HAP-1 (cell line): ENCODE results near the gene ADPRS.

ENCODE experiments used
- DNase-seq, 2 experiments: peaks; one replicate each; pipeline ENCODE4 v3.0.0-alpha.2; 2016 to 2020; ENCODE audit warnings: low spot score in 2 of 2
- H3K27me3 ChIP-seq: fragments of 250-450 bp; sonication (Bioruptor Pico); 2 replicates; pipeline ENCODE4 v1.5.1; 2020; ENCODE audit warnings: low read depth, mild to moderate bottlenecking, moderate library complexity
- H3K36me3 ChIP-seq: fragments of 250-450 bp; sonication (Bioruptor Pico); replicated peaks from 2 replicates; pipeline ENCODE4 v1.5.1; 2020; ENCODE audit warnings: mild to moderate bottlenecking
- H3K4me1 ChIP-seq: fragments of 250-450 bp; sonication (Bioruptor Pico); 2 replicates; pipeline ENCODE4 v1.5.1; 2020; ENCODE audit warnings: mild to moderate bottlenecking
- H3K4me3 ChIP-seq: fragments of 250-450 bp; sonication (Bioruptor Pico); 2 replicates; pipeline ENCODE4 v1.5.1; 2020; ENCODE audit warnings: mild to moderate bottlenecking, moderate library complexity
- H3K9me3 ChIP-seq: fragments of 250-450 bp; sonication (Bioruptor Pico); 2 replicates; pipeline ENCODE4 v1.5.1; 2020; ENCODE audit warnings: mild to moderate bottlenecking, moderate library complexity
- in situ Hi-C: fragments of 300-500 bp; cut with MboI; formaldehyde crosslinking; loops from 3 replicates; pipeline ENCODE4 v1.14.3; 2020; ENCODE audit warnings: low sequenced_read_pairs, inconsistent platforms, mixed read lengths

The ADPRS gene

GRCh38 chr1:36136535-36136934 lies 47.8 kb downstream of the ADPRS start:
- Histone ChIP-seq H3K4me1 (no peaks in the 10 kb centered on the region), H3K4me3 (no peak overlapping the region), H3K36me3 (peaks cover 31% of the 10 kb centered on the region), H3K27me3 (no peaks in the 10 kb centered on the region), H3K9me3 (no peaks in the 10 kb centered on the region)
- no peak for DNase-seq
- in situ Hi-C loops: no loop called here

DNA sequence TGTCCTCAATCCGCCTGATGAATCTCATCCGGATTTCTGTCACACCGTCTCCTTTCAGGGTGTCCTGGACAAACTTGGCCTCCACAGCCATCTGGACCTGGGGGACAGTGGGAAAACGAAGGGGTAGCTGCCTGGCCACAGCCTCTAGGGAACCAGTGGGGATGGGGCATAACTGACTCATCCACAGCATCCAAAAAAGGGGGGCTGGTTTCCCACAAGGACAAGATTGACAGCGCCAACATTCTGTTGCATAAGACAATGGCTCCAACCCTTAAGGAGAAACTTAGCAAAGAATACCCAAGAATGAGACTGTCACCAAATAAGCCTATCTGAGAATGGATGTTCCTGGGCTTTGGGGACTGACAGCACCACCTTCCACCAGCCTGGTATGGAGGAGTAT lies 48.5 kb downstream of the ADPRS start:
- in situ Hi-C loops: no loop called here
- Histone ChIP-seq H3K4me3 (no peak overlapping the region), H3K36me3 (peaks cover 31% of the 10 kb centered on the region), H3K4me1 (no peaks in the 10 kb centered on the region), H3K27me3 (no peaks in the 10 kb centered on the region), H3K9me3 (no peaks in the 10 kb centered on the region)
- no peak for DNase-seq

GRCh38 chr1:36137776-36138175 lies 49.1 kb downstream of the ADPRS start:
- in situ Hi-C loops: no loop called here
- Histone ChIP-seq H3K9me3 (no peaks in the 10 kb centered on the region), H3K27me3 (no peaks in the 10 kb centered on the region), H3K36me3 (peaks cover 31% of the 10 kb centered on the region), H3K4me3 (no peak overlapping the region), H3K4me1 (no peaks in the 10 kb centered on the region)
- DNase-seq: no peak

GRCh38 chr1:36139521-36139920 lies 50.8 kb downstream of the ADPRS start:
- Histone ChIP-seq H3K36me3 (peaks cover 31% of the 10 kb centered on the region), H3K4me1 (no peaks in the 10 kb centered on the region), H3K4me3 (no peak overlapping the region), H3K9me3 (no peaks in the 10 kb centered on the region), H3K27me3 (no peaks in the 10 kb centered on the region)
- DNase-seq: no peak
- in situ Hi-C loops: no loop called here

DNA sequence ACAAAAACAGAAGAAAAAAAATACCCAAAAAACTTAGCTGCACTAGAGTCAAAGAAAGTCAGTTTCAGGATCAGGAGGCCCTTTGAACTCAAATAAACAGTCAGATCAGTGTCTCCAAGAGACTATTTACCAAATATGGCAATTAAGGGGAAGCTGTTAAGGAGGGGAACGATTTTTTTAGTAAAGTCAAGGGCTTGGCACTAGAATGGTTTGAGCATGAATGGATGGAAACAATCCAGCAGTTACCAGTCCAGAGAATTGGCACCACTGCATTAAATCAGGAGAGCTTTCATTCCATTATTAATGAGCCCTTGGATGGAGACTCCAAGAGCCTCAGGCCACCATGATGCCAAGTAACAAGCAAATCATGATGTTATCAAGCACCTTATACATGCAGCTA lies 53.4 kb downstream of the ADPRS start:
- DNase-seq: no peak
- no peaks in the 10 kb centered on the region for H3K9me3 ChIP-seq
- no peak overlapping the region for H3K4me3 ChIP-seq
- in situ Hi-C loops: no loop called here
- H3K27me3 ChIP-seq: no peaks in the 10 kb centered on the region
- H3K36me3 ChIP-seq: peaks cover 24% of the 10 kb centered on the region
- H3K4me1 ChIP-seq: no peaks in the 10 kb centered on the region

- H3K9me3 ChIP-seq: no peaks in the 10 kb centered on the region
- H3K4me1 ChIP-seq: no peaks in the 10 kb centered on the region
- in situ Hi-C loops: no loop called here
- H3K36me3 ChIP-seq: peaks cover 15% of the 10 kb centered on the region
- H3K27me3 ChIP-seq: no peaks in the 10 kb centered on the region
- no peak for DNase-seq
- no peak overlapping the region for H3K4me3 ChIP-seq
Measured at GRCh38 chr1:36143424-36143823, 54.7 kb downstream of the ADPRS start.
